ENCODE results near the gene TMEM117.
"Not testable (repeated sequence)": the region's sequence is repeated elsewhere in the genome, so short reads cannot be mapped to it uniquely, and the experiment has no call there.

TMEM117 gene

DNA sequence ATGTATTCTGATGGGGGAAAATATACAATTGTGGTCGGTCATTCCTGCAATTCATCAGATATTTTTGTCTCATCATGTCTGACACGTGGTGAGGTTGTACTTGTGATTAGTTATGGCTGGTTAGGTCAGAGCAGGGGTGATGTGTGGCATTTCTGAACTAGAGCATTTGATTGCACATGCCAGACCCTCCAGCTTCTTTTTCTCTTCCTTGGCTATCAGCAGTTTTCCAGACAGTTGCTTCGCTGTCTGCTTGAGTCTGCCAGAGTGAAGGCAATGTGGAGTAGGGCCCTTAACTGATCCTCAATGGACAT lies 25.9 kb downstream of the TMEM117 start:
- Histone ChIP-seq H3K9me3 (ENCODE audit: control insufficient read depth, insufficient read depth, low read depth, low read length) (no peaks in the 10 kb centered on the region), H3K4me3 (ENCODE audit: low read depth, low read length) (no peak overlapping the region), H3K27ac (ENCODE audit: extremely low read depth, low read depth, low read length) (no peak overlapping the region), H3K36me3 (ENCODE audit: control insufficient read depth in 2 of 2, insufficient read depth in 1 of 2, low read length in 2 of 2) (no peaks in the 10 kb centered on the region), H3K4me1 (ENCODE audit: control insufficient read depth, insufficient read depth, low read length) (peaks cover 7% of the 10 kb centered on the region)
- ChIA-PET CTCF (interaction anchor here (1.1 kb wide), 1 partner anchor 84 kb away, joined by 3 read pairs; no protein-coding TSS in a partner anchor), POLR2A (no interaction called here)
- TF ChIP-seq ZNF248 (tag by site-specific recombination; IDR thresholded peaks at IDR 0.05): no peak
- no peak for TF ChIP-seq ZNF214 (tag by site-specific recombination; IDR thresholded peaks at IDR 0.05; ENCODE audit: borderline replicate concordance)
- TF ChIP-seq ZBTB17 (tag by site-specific recombination; IDR thresholded peaks at IDR 0.05): peak; percentile 52

DNA sequence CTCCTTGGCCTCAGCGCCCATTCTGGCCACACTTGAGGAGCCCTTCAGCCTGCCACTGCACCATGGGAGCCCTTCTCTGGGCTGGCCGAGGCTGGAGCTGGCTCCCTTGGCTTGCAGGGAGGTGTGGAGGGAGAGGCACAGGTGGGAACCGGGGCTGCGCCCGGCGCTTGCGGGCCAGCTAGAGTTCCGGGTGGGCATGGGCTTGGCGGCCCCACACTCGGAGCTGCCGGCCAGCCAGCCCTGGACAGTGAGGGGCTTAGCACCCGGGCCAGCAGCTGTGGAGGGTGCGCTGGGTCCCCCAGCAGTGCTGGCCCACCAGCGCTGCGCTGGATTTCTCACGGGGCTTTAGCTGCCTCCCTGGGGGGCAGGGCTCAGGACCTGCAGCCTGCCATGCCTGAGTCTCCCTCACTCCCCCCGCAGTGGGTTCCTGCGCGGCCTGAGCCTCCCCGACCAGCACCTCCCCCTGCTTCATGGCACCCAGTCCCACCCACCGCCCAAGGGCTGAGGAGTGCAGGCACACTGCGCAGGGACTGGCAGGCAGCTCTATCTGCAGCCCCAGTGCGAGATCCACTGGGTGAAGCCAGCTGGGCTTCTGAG lies 28.0 kb downstream of the TMEM117 start:
- POLR2A ChIA-PET: no interaction called here
- H3K27ac ChIP-seq (ENCODE audit: extremely low read depth, low read depth, low read length): no peak overlapping the region
- CTCF ChIA-PET: no interaction called here

DNA sequence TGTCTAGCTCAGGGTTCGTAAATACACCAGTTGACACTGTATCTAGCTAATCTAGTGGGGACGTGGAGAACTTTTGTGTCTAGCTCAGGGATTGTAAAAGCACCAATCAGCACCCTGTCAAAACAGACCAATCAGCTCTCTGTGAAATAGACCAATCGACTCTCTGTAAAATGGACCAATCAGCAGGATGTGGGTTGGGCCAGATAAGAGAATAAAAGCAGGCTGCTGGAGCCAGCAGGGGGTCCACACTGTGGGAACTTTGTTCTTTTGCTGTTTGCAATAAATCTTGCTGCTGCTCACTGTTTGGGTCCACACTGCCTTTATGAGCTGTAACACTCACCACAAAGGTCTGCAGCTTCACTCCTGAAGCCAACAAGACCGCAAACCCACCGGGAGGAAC lies 28.7 kb downstream of the TMEM117 start:
- H3K4me1 ChIP-seq (ENCODE audit: control insufficient read depth, insufficient read depth, low read length); CTCF ChIA-PET: not testable (repeated sequence)
- POLR2A ChIA-PET: interaction anchor here (0.6 kb wide), 1 partner anchor 344 kb away, joined by 3 read pairs; no protein-coding TSS in a partner anchor

More for the DNA sequence above, 28.0 kb downstream of the TMEM117 start:
- no peak overlapping the region for H3K4me3 ChIP-seq (ENCODE audit: low read depth, low read length)
- H3K4me1 ChIP-seq (ENCODE audit: control insufficient read depth, insufficient read depth, low read length): peaks cover 3% of the 10 kb centered on the region
- no peaks in the 10 kb centered on the region for H3K9me3 ChIP-seq (ENCODE audit: control insufficient read depth, insufficient read depth, low read depth, low read length)
- TF ChIP-seq, protein P1, sequence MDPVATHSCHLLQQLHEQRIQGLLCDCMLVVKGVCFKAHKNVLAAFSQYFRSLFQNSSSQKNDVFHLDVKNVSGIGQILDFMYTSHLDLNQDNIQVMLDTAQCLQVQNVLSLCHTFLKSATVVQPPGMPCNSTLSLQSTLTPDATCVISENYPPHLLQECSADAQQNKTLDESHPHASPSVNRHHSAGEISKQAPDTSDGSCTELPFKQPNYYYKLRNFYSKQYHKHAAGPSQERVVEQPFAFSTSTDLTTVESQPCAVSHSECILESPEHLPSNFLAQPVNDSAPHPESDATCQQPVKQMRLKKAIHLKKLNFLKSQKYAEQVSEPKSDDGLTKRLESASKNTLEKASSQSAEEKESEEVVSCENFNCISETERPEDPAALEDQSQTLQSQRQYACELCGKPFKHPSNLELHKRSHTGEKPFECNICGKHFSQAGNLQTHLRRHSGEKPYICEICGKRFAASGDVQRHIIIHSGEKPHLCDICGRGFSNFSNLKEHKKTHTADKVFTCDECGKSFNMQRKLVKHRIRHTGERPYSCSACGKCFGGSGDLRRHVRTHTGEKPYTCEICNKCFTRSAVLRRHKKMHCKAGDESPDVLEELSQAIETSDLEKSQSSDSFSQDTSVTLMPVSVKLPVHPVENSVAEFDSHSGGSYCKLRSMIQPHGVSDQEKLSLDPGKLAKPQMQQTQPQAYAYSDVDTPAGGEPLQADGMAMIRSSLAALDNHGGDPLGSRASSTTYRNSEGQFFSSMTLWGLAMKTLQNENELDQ (tag by site-specific recombination; IDR thresholded peaks at IDR 0.05; ENCODE audit: low read depth): no peak
- TF ChIP-seq, protein P2, sequence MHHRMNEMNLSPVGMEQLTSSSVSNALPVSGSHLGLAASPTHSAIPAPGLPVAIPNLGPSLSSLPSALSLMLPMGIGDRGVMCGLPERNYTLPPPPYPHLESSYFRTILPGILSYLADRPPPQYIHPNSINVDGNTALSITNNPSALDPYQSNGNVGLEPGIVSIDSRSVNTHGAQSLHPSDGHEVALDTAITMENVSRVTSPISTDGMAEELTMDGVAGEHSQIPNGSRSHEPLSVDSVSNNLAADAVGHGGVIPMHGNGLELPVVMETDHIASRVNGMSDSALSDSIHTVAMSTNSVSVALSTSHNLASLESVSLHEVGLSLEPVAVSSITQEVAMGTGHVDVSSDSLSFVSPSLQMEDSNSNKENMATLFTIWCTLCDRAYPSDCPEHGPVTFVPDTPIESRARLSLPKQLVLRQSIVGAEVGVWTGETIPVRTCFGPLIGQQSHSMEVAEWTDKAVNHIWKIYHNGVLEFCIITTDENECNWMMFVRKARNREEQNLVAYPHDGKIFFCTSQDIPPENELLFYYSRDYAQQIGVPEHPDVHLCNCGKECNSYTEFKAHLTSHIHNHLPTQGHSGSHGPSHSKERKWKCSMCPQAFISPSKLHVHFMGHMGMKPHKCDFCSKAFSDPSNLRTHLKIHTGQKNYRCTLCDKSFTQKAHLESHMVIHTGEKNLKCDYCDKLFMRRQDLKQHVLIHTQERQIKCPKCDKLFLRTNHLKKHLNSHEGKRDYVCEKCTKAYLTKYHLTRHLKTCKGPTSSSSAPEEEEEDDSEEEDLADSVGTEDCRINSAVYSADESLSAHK (tag by site-specific recombination; IDR thresholded peaks at IDR 0.05): no peak
- TF ChIP-seq KLF16 (tag by site-specific recombination; IDR thresholded peaks at IDR 0.05): no peak
- TF ChIP-seq TCF7L2 (IDR thresholded peaks at IDR 0.05; ENCODE audit: borderline replicate concordance, low read depth, low read length): no peak
- no peak for TF ChIP-seq ZNF202 (tag by site-specific recombination; IDR thresholded peaks at IDR 0.05; ENCODE audit: borderline replicate concordance)
- no peaks in the 10 kb centered on the region for H3K36me3 ChIP-seq (ENCODE audit: control insufficient read depth in 2 of 2, insufficient read depth in 1 of 2, low read length in 2 of 2)

DNA sequence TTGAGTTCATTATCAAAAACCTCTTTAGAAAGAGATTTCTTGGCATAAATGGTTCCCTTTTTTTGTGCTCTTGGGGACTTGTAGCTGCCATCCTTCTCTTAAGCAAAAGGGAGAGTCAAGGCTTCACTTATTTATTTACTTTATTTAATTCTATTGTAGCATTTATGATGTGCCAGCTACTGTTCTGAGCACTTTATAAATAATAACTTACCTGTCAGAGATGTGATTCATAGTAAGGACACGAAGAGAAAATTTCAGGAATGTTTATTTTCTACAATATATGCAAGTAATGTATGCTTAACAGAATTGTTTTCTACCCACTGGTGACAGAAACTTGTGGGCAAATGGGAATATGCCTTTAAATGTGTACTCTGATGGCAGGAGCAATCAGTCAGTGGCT lies 33.3 kb downstream of the TMEM117 start:
- H3K27ac ChIP-seq (ENCODE audit: extremely low read depth, low read depth, low read length): no peak overlapping the region
- no peaks in the 10 kb centered on the region; the same call in 1 of the 2 replicates for H3K4me1 ChIP-seq (ENCODE audit: control insufficient read depth, insufficient read depth, low read length)
- POLR2A ChIA-PET: no interaction called here
- H3K4me3 ChIP-seq (ENCODE audit: low read depth, low read length): no peak overlapping the region
- TF ChIP-seq, protein P3, sequence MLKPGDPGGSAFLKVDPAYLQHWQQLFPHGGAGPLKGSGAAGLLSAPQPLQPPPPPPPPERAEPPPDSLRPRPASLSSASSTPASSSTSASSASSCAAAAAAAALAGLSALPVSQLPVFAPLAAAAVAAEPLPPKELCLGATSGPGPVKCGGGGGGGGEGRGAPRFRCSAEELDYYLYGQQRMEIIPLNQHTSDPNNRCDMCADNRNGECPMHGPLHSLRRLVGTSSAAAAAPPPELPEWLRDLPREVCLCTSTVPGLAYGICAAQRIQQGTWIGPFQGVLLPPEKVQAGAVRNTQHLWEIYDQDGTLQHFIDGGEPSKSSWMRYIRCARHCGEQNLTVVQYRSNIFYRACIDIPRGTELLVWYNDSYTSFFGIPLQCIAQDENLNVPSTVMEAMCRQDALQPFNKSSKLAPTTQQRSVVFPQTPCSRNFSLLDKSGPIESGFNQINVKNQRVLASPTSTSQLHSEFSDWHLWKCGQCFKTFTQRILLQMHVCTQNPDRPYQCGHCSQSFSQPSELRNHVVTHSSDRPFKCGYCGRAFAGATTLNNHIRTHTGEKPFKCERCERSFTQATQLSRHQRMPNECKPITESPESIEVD (tag by site-specific recombination; IDR thresholded peaks at IDR 0.05): peak; percentile 57; the same call in 1 of the 2 replicates
- TF ChIP-seq ZNF549 (tag by site-specific recombination; IDR thresholded peaks at IDR 0.05): no peak
- H3K36me3 ChIP-seq (ENCODE audit: control insufficient read depth in 2 of 2, insufficient read depth in 1 of 2, low read length in 2 of 2): no peaks in the 10 kb centered on the region
- CTCF ChIA-PET: no interaction called here
- H3K9me3 ChIP-seq (ENCODE audit: control insufficient read depth, insufficient read depth, low read depth, low read length): no peaks in the 10 kb centered on the region

More for the DNA sequence above, 28.7 kb downstream of the TMEM117 start:
- H3K36me3 ChIP-seq (ENCODE audit: control insufficient read depth in 2 of 2, insufficient read depth in 1 of 2, low read length in 2 of 2); H3K4me3 ChIP-seq (ENCODE audit: low read depth, low read length); H3K27ac ChIP-seq (ENCODE audit: extremely low read depth, low read depth, low read length); H3K9me3 ChIP-seq (ENCODE audit: control insufficient read depth, insufficient read depth, low read depth, low read length): not testable (repeated sequence)
